Loucy (cell line): Measurements from ENCODE around the gene SP6.

ENCODE experiments used
- CTCF ChIP-seq: fragments of 200-600 bp; sonication (generic); conservative IDR thresholded peaks from 2 replicates; pipeline ENCODE4 v1.5.1; 2014; ENCODE audit warnings: mild to moderate bottlenecking, antibody characterized with exemption, low read length
- EZH2phosphoT487 ChIP-seq: fragments of 200-600 bp; IDR thresholded peaks from 2 replicates; pipeline ENCODE4 v1.6.1; 2018; ENCODE audit warnings: antibody characterized with exemption, mild to moderate bottlenecking, moderate library complexity, borderline replicate concordance

GRCh38 chr17:47851764-47852112 lies 775 bp upstream of the SP6 start:
- TF ChIP-seq CTCF (no peak), EZH2phosphoT487 (no peak)
